ENCODE data around the gene C19orf53.
"Not testable (repeated sequence)": the region's sequence is repeated elsewhere in the genome, so short reads cannot be mapped to it uniquely, and the experiment has no call there.

The C19orf53 gene

GRCh38 chr19:13774217-13775191, at the start of gene C19orf53:
TSS of gene C19orf53 (plus strand) at chr19:13774456. CDS start at chr19:13774478, 22 bp downstream.
- FAIRE-seq, result peak; percentile 92

- FAIRE-seq, result no peak
These were observed 47.9 kb upstream of the C19orf53 start for GRCh38 chr19:13726323-13726722.

GRCh38 chr19:13727798-13728197, 46.5 kb upstream of the C19orf53 start:
- no peak for FAIRE-seq

- no peak for FAIRE-seq
These were observed 44.4 kb upstream of the C19orf53 start for GRCh38 chr19:13729859-13730258.

GRCh38 chr19:13731147-13731964, 42.9 kb upstream of the C19orf53 start:
- FAIRE-seq, result peak; percentile 93

- no peak for FAIRE-seq
These were observed 41.9 kb upstream of the C19orf53 start for GRCh38 chr19:13732337-13732736.

- no peak for FAIRE-seq
These were observed 39.5 kb upstream of the C19orf53 start for GRCh38 chr19:13734751-13735150.

- no peak for FAIRE-seq
These were observed 36.2 kb upstream of the C19orf53 start for GRCh38 chr19:13738073-13738472.

GRCh38 chr19:13741893-13742292, 32.4 kb upstream of the C19orf53 start:
- FAIRE-seq, result no peak

- FAIRE-seq, result no peak
These were observed 31.5 kb upstream of the C19orf53 start for GRCh38 chr19:13742756-13743155.

- FAIRE-seq, result no peak
These were observed 30.1 kb upstream of the C19orf53 start for GRCh38 chr19:13744174-13744573.

GRCh38 chr19:13747098-13747453, 27.2 kb upstream of the C19orf53 start:
- FAIRE-seq, result no peak

GRCh38 chr19:13748169-13748828, 26.0 kb upstream of the C19orf53 start:
- FAIRE-seq, result no peak

- no peak for FAIRE-seq
These were observed 22.8 kb upstream of the C19orf53 start for GRCh38 chr19:13751436-13751835.

- not testable (repeated sequence) for FAIRE-seq
These were observed 20.6 kb upstream of the C19orf53 start for GRCh38 chr19:13753622-13754021.

GRCh38 chr19:13756210-13756609, 18.0 kb upstream of the C19orf53 start:
- FAIRE-seq, result no peak

- no peak for FAIRE-seq
These were observed 16.2 kb upstream of the C19orf53 start for GRCh38 chr19:13757805-13758772.

GRCh38 chr19:13758795-13759194, 15.5 kb upstream of the C19orf53 start:
- FAIRE-seq, result no peak

- FAIRE-seq, result no peak
These were observed 12.8 kb upstream of the C19orf53 start for GRCh38 chr19:13761423-13761822.

GRCh38 chr19:13762635-13763235, 11.5 kb upstream of the C19orf53 start:
- no peak for FAIRE-seq

- FAIRE-seq, result no peak
These were observed 11.0 kb upstream of the C19orf53 start for GRCh38 chr19:13763265-13763664.

Measured in G401.6 (cell line).